Measurements from ENCODE around the gene C2orf72. TPM values are rescaled to one million over a fixed set of nuclear protein-coding genes. Genes with fewer than 3 reads are reported as not detected.

C2orf72 gene
- total and polyA plus RNA-seq, 2 of the 13 experiments (the other 11 are each of a cell fraction or from before 2014, with no cell fraction given), result 147 to 203 TPM

DNA sequence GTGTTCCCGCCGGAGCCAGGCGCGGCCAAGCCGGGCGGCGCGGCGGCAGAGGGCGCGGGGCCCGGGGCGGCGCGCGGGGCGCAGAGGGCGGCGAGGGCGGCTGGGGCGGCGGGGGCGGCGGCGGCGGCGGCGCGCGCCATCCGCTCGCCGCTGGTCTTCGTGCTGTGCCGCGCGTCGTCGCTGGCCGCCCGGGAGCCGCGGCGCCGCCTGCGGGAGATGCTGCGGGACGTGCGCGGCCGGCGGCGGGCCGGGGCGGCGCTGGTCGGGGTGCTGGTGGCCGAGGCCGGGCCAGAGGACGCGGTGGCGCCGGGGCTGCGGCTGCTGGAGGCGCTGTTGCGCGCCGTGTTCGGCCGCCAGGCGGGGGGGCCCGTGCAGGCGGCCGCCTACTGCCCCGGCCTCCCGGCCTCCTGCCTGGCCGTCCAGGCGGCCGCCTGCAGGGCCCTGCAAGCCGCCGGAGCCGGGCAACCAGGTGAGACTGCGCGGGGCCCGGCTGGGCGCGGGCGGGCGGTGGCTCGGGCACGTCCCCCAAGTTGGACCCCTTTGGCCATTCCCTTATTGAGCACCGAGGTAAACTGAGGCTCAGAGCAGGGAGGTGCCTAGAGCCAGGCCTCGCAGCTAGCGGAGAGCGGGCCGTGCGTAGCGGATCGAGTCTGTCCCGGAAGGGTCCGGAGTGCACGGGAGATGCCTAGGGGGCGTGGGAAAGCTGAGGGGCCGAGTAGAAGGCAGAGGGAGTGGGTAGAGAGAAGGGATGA lies 584 bp downstream of the C2orf72 start (continued):
- TF ChIP-seq RELA (CRISPR knock-in tag; IDR thresholded peaks at IDR 0.05), result no peak
- TF ChIP-seq ZNF570 (CRISPR knock-in tag; IDR thresholded peaks at IDR 0.05; ENCODE audit: borderline replicate concordance), result no peak
- TF ChIP-seq SOX6 (IDR thresholded peaks at IDR 0.05), result no peak
- TF ChIP-seq SOX6 (CRISPR knock-in tag; IDR thresholded peaks at IDR 0.05), result no peak
- TF ChIP-seq XBP1 (CRISPR knock-in tag; IDR thresholded peaks at IDR 0.05), result no peak
- no peak for TF ChIP-seq ONECUT2 (CRISPR knock-in tag; IDR thresholded peaks at IDR 0.05)
- no peak; the same call in 1 of the 2 replicates for TF ChIP-seq ZKSCAN8 (CRISPR knock-in tag; IDR thresholded peaks at IDR 0.05; ENCODE audit: borderline replicate concordance)
- peak; percentile 45 for TF ChIP-seq HNRNPH1 (optimal IDR thresholded peaks at IDR 0.05; ENCODE audit: low read depth, low read length)
- TF ChIP-seq ZFP90 (CRISPR knock-in tag; IDR thresholded peaks at IDR 0.05; ENCODE audit: borderline replicate concordance), result no peak
- TF ChIP-seq, protein P1, sequence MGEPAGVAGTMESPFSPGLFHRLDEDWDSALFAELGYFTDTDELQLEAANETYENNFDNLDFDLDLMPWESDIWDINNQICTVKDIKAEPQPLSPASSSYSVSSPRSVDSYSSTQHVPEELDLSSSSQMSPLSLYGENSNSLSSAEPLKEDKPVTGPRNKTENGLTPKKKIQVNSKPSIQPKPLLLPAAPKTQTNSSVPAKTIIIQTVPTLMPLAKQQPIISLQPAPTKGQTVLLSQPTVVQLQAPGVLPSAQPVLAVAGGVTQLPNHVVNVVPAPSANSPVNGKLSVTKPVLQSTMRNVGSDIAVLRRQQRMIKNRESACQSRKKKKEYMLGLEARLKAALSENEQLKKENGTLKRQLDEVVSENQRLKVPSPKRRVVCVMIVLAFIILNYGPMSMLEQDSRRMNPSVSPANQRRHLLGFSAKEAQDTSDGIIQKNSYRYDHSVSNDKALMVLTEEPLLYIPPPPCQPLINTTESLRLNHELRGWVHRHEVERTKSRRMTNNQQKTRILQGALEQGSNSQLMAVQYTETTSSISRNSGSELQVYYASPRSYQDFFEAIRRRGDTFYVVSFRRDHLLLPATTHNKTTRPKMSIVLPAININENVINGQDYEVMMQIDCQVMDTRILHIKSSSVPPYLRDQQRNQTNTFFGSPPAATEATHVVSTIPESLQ (CRISPR knock-in tag; conservative IDR thresholded peaks at IDR 0.05), result no peak
- no peak for TF ChIP-seq ZNF780A (CRISPR knock-in tag; IDR thresholded peaks at IDR 0.05)
- no peak for TF ChIP-seq ZNF230 (CRISPR knock-in tag; IDR thresholded peaks at IDR 0.05)
- 0 out of 2 replicates have a peak, but pooled peaks have one; percentile 16 for TF ChIP-seq ZBTB7B (CRISPR knock-in tag; IDR thresholded peaks at IDR 0.05)
- TF ChIP-seq SMAD3 (CRISPR knock-in tag; IDR thresholded peaks at IDR 0.05), result no peak
- TF ChIP-seq, protein P2, sequence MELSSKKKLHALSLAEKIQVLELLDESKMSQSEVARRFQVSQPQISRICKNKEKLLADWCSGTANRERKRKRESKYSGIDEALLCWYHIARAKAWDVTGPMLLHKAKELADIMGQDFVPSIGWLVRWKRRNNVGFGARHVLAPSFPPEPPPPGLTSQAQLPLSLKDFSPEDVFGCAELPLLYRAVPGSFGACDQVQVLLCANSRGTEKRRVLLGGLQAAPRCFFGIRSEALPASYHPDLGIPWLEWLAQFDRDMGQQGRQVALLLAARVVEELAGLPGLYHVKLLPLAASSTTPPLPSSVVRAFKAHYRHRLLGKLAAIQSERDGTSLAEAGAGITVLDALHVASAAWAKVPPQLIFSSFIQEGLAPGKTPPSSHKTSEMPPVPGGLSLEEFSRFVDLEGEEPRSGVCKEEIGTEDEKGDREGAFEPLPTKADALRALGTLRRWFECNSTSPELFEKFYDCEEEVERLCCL (CRISPR knock-in tag; IDR thresholded peaks at IDR 0.05; ENCODE audit: borderline replicate concordance), result no peak
- TF ChIP-seq, protein P3, sequence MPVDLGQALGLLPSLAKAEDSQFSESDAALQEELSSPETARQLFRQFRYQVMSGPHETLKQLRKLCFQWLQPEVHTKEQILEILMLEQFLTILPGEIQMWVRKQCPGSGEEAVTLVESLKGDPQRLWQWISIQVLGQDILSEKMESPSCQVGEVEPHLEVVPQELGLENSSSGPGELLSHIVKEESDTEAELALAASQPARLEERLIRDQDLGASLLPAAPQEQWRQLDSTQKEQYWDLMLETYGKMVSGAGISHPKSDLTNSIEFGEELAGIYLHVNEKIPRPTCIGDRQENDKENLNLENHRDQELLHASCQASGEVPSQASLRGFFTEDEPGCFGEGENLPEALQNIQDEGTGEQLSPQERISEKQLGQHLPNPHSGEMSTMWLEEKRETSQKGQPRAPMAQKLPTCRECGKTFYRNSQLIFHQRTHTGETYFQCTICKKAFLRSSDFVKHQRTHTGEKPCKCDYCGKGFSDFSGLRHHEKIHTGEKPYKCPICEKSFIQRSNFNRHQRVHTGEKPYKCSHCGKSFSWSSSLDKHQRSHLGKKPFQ (CRISPR knock-in tag; IDR thresholded peaks at IDR 0.05; ENCODE audit: insufficient replicate concordance), result no peak
- no peak for TF ChIP-seq HOXA7 (CRISPR knock-in tag; IDR thresholded peaks at IDR 0.05)
- TF ChIP-seq MAF1 (CRISPR knock-in tag; IDR thresholded peaks at IDR 0.05; ENCODE audit: borderline replicate concordance), result no peak
- TF ChIP-seq FOXM1 (CRISPR knock-in tag; IDR thresholded peaks at IDR 0.05), result no peak
- no peak; the same call in 1 of the 2 replicates for TF ChIP-seq ETV6 (CRISPR knock-in tag; conservative IDR thresholded peaks at IDR 0.05)
- 0 out of 2 replicates have a peak, but pooled peaks have one; percentile 58 for TF ChIP-seq ZBTB7A (CRISPR knock-in tag; IDR thresholded peaks at IDR 0.05)
- peak; percentile 5; the same call in 1 of the 2 replicates for TF ChIP-seq BORCS8-MEF2B (CRISPR knock-in tag; IDR thresholded peaks at IDR 0.05)
- TF ChIP-seq EZH2 (conservative IDR thresholded peaks at IDR 0.05; ENCODE audit: low read depth, low read length), result no peak
- 0 out of 2 replicates have a peak, but pooled peaks have one; percentile 59 for TF ChIP-seq ZNF468 (CRISPR knock-in tag; IDR thresholded peaks at IDR 0.05)
- TF ChIP-seq, protein P4, sequence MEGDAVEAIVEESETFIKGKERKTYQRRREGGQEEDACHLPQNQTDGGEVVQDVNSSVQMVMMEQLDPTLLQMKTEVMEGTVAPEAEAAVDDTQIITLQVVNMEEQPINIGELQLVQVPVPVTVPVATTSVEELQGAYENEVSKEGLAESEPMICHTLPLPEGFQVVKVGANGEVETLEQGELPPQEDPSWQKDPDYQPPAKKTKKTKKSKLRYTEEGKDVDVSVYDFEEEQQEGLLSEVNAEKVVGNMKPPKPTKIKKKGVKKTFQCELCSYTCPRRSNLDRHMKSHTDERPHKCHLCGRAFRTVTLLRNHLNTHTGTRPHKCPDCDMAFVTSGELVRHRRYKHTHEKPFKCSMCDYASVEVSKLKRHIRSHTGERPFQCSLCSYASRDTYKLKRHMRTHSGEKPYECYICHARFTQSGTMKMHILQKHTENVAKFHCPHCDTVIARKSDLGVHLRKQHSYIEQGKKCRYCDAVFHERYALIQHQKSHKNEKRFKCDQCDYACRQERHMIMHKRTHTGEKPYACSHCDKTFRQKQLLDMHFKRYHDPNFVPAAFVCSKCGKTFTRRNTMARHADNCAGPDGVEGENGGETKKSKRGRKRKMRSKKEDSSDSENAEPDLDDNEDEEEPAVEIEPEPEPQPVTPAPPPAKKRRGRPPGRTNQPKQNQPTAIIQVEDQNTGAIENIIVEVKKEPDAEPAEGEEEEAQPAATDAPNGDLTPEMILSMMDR (CRISPR knock-in tag; IDR thresholded peaks at IDR 0.05), result peak; percentile 41

All from HepG2 (cell line).